HepG2 (cell line): ENCODE measurements around the gene NECAB2. TPM values are rescaled to one million over a fixed set of nuclear protein-coding genes. Genes with fewer than 3 reads are reported as not detected.

Source experiments
- ATRX ChIP-seq: sonication (generic); formaldehyde crosslinking; IDR thresholded peaks from 2 replicates; pipeline ENCODE4 v1.4.0; 2020; ENCODE audit warnings: missing genetic modification reagents, borderline replicate concordance
- FOXK1 ChIP-seq: sonication (generic); formaldehyde crosslinking; IDR thresholded peaks from 2 replicates; pipeline ENCODE4 v1.4.0; 2020; ENCODE audit warnings: low read depth, missing genetic modification reagents, borderline replicate concordance
- MIER3 ChIP-seq: IDR thresholded peaks from 2 replicates; pipeline ENCODE4 v1.6.1; 2016; ENCODE audit warnings: missing compliant biosample characterization, borderline replicate concordance
- SRY ChIP-seq: sonication (generic); formaldehyde crosslinking; IDR thresholded peaks from 2 replicates; pipeline ENCODE4 v1.8.0; 2022; ENCODE audit warnings: mild to moderate bottlenecking, missing genetic modification reagents
- TP53 ChIP-seq: sonication (generic); formaldehyde crosslinking; conservative IDR thresholded peaks from 2 replicates; pipeline ENCODE4 v1.4.0; 2020; ENCODE audit warnings: missing genetic modification reagents
- YY1 ChIP-seq: IDR thresholded peaks from 2 replicates; pipeline ENCODE4 v1.6.1; 2011; ENCODE audit warnings: low read length, low read depth, moderate library complexity, mild to moderate bottlenecking; ENCODE audit not compliant: insufficient read depth, insufficient replicate concordance
- ZNF20 ChIP-seq: sonication (generic); formaldehyde crosslinking; IDR thresholded peaks from 2 replicates; pipeline ENCODE4 v1.4.0; 2020; ENCODE audit warnings: mild to moderate bottlenecking, moderate library complexity, missing genetic modification reagents
- ZNF235 ChIP-seq: sonication (generic); formaldehyde crosslinking; IDR thresholded peaks from 2 replicates; pipeline ENCODE4 v1.8.1; 2023; ENCODE audit warnings: mild to moderate bottlenecking, missing genetic modification reagents, borderline replicate concordance
- ZSCAN25 ChIP-seq: sonication (generic); formaldehyde crosslinking; IDR thresholded peaks from 2 replicates; pipeline ENCODE4 v1.8.0; 2022; ENCODE audit warnings: mild to moderate bottlenecking, missing genetic modification reagents
- polyA plus RNA-seq, 8 experiments: library from polyadenylated mRNA; depleted of rRNA in 3 of 8; stranded (reverse) in 7 of 8; unstranded in 1 of 8; fragments of >200 nt; fragmentation: Illumina TruSeq in 4 of 8; extraction: Trizol in 4 of 8; gene quantifications; 2 replicates each; pipeline versions ENCODE4 v1.2.1 to v1.2.3, GENCODE V29; 2011 to 2016; ENCODE audit warnings: low read depth in 4 of 8, missing spikeins in 1 of 8, mixed read lengths in 1 of 8; ENCODE audit not compliant: insufficient read depth in 1 of 8
- total RNA-seq, 5 experiments: library from RNA; depleted of rRNA; stranded (reverse); fragments of >200 nt; fragmentation: Illumina TruSeq; extraction: Trizol; gene quantifications; 2 replicates each; pipeline ENCODE4 v1.2.3, GENCODE V29; 2016; ENCODE audit warnings: low read depth in 1 of 5
- TF ChIP-seq, protein P1 (sequence below): sonication (generic); formaldehyde crosslinking; IDR thresholded peaks from 2 replicates; pipeline ENCODE4 v1.4.0; 2020; ENCODE audit warnings: missing genetic modification reagents, mild to moderate bottlenecking, borderline replicate concordance
- TF ChIP-seq, protein P2 (sequence below): sonication (generic); formaldehyde crosslinking; IDR thresholded peaks from 2 replicates; pipeline ENCODE4 v1.5.1; 2020; ENCODE audit warnings: missing genetic modification reagents, mild to moderate bottlenecking, borderline replicate concordance
- TF ChIP-seq, protein P3 (sequence below): sonication (generic); formaldehyde crosslinking; IDR thresholded peaks from 2 replicates; pipeline ENCODE4 v1.4.0; 2020; ENCODE audit warnings: missing genetic modification reagents
- TF ChIP-seq, protein P4 (sequence below): sonication (generic); formaldehyde crosslinking; IDR thresholded peaks from 2 replicates; pipeline ENCODE4 v1.4.0; 2020; ENCODE audit warnings: missing genetic modification reagents, borderline replicate concordance
- TF ChIP-seq, protein P5 (sequence below): sonication (generic); formaldehyde crosslinking; IDR thresholded peaks from 2 replicates; pipeline ENCODE4 v1.8.0; 2022; ENCODE audit warnings: missing genetic modification reagents, low read depth, mild to moderate bottlenecking, borderline replicate concordance
- TF ChIP-seq, protein P6 (sequence below): sonication (generic); formaldehyde crosslinking; IDR thresholded peaks from 2 replicates; pipeline ENCODE4 v1.5.1; 2020; ENCODE audit warnings: missing genetic modification reagents, mild to moderate bottlenecking, borderline replicate concordance
- TF ChIP-seq, protein P7 (sequence below): sonication (generic); formaldehyde crosslinking; IDR thresholded peaks from 2 replicates; pipeline ENCODE4 v1.8.0; 2022; ENCODE audit warnings: missing genetic modification reagents, mild to moderate bottlenecking, borderline replicate concordance

NECAB2 gene
- total and polyA plus RNA-seq, 2 of the 13 experiments (the other 11 are each of a cell fraction or from before 2014, with no cell fraction given): 0.21 to 0.49 TPM

DNA sequence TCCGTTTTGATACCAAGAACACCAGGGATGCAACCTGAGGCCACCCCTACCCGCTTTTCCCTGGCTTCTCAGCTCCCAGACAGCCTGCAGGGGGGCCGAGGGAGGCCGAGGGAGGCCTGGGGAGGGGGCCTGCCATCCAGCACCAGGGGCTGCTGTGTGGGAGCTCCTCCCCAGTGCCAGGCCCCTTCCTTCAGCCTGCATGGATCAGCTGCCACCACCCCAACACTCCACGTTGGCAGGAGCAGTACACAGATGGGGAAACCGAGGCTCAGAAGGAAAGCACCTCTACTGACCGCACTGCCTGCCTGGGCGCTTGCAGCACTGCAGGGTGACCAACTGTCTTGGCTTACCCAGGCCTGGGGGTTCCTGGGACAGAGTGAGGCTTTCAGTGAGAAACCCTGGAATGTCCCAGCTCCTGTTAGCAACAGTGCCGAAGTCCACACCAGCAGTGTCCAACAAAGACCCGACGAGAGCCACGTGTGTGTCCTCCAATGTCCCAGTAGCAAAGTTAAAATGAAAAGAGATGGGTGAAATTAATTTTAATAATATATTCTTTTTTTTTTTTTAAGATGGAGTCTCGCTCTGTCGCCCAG is 20.3 kb upstream of the NECAB2 start (continued):
- peak; percentile 30; the same call in 1 of the 2 replicates for TF ChIP-seq FOXK1 (CRISPR knock-in tag)
- no peak for TF ChIP-seq TP53 (CRISPR knock-in tag)
- no peak for TF ChIP-seq MIER3 (CRISPR knock-in tag)
- TF ChIP-seq ATRX (CRISPR knock-in tag): no peak
- TF ChIP-seq, protein P1, sequence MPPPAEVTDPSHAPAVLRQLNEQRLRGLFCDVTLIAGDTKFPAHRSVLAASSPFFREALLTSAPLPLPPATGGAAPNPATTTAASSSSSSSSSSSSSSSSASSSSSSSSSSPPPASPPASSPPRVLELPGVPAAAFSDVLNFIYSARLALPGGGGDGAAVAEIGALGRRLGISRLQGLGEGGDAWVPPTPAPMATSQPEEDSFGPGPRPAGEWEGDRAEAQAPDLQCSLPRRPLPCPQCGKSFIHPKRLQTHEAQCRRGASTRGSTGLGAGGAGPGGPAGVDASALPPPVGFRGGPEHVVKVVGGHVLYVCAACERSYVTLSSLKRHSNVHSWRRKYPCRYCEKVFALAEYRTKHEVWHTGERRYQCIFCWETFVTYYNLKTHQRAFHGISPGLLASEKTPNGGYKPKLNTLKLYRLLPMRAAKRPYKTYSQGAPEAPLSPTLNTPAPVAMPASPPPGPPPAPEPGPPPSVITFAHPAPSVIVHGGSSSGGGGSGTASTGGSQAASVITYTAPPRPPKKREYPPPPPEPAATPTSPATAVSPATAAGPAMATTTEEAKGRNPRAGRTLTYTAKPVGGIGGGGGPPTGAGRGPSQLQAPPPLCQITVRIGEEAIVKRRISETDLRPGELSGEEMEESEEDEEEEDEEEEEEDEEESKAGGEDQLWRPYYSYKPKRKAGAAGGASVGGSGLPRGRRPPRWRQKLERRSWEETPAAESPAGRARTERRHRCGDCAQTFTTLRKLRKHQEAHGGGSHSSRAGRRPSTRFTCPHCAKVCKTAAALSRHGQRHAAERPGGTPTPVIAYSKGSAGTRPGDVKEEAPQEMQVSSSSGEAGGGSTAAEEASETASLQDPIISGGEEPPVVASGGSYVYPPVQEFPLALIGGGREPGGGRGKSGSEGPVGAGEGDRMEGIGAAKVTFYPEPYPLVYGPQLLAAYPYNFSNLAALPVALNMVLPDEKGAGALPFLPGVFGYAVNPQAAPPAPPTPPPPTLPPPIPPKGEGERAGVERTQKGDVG (CRISPR knock-in tag): 0 out of 2 replicates have a peak, but pooled peaks have one; percentile 52
- TF ChIP-seq, protein P2, sequence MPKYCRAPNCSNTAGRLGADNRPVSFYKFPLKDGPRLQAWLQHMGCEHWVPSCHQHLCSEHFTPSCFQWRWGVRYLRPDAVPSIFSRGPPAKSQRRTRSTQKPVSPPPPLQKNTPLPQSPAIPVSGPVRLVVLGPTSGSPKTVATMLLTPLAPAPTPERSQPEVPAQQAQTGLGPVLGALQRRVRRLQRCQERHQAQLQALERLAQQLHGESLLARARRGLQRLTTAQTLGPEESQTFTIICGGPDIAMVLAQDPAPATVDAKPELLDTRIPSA (CRISPR knock-in tag): no peak
- no peak for TF ChIP-seq YY1
- TF ChIP-seq, protein P3, sequence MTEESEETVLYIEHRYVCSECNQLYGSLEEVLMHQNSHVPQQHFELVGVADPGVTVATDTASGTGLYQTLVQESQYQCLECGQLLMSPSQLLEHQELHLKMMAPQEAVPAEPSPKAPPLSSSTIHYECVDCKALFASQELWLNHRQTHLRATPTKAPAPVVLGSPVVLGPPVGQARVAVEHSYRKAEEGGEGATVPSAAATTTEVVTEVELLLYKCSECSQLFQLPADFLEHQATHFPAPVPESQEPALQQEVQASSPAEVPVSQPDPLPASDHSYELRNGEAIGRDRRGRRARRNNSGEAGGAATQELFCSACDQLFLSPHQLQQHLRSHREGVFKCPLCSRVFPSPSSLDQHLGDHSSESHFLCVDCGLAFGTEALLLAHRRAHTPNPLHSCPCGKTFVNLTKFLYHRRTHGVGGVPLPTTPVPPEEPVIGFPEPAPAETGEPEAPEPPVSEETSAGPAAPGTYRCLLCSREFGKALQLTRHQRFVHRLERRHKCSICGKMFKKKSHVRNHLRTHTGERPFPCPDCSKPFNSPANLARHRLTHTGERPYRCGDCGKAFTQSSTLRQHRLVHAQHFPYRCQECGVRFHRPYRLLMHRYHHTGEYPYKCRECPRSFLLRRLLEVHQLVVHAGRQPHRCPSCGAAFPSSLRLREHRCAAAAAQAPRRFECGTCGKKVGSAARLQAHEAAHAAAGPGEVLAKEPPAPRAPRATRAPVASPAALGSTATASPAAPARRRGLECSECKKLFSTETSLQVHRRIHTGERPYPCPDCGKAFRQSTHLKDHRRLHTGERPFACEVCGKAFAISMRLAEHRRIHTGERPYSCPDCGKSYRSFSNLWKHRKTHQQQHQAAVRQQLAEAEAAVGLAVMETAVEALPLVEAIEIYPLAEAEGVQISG (CRISPR knock-in tag): peak; percentile 42; the same call in 1 of the 2 replicates
- no peak for TF ChIP-seq ZSCAN25 (CRISPR knock-in tag)
- TF ChIP-seq, protein P4, sequence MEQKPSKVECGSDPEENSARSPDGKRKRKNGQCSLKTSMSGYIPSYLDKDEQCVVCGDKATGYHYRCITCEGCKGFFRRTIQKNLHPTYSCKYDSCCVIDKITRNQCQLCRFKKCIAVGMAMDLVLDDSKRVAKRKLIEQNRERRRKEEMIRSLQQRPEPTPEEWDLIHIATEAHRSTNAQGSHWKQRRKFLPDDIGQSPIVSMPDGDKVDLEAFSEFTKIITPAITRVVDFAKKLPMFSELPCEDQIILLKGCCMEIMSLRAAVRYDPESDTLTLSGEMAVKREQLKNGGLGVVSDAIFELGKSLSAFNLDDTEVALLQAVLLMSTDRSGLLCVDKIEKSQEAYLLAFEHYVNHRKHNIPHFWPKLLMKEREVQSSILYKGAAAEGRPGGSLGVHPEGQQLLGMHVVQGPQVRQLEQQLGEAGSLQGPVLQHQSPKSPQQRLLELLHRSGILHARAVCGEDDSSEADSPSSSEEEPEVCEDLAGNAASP (CRISPR knock-in tag): peak; percentile 45; the same call in 1 of the 2 replicates
- no peak for TF ChIP-seq SRY (CRISPR knock-in tag)
- TF ChIP-seq, protein P5, sequence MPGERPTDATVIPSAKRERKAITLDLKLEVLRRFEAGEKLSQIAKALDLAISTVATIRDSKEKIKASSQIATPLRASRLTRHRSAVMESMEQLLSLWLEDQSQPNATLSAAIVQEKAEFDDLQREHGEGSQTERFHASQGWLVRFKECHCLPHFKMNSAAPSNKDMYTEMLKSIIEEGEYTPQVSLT: no peak
- TF ChIP-seq, protein P6, sequence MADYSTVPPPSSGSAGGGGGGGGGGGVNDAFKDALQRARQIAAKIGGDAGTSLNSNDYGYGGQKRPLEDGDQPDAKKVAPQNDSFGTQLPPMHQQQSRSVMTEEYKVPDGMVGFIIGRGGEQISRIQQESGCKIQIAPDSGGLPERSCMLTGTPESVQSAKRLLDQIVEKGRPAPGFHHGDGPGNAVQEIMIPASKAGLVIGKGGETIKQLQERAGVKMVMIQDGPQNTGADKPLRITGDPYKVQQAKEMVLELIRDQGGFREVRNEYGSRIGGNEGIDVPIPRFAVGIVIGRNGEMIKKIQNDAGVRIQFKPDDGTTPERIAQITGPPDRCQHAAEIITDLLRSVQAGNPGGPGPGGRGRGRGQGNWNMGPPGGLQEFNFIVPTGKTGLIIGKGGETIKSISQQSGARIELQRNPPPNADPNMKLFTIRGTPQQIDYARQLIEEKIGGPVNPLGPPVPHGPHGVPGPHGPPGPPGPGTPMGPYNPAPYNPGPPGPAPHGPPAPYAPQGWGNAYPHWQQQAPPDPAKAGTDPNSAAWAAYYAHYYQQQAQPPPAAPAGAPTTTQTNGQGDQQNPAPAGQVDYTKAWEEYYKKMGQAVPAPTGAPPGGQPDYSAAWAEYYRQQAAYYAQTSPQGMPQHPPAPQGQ: no peak
- no peak for TF ChIP-seq ZNF20 (CRISPR knock-in tag)
- TF ChIP-seq ZNF235 (CRISPR knock-in tag): no peak
- TF ChIP-seq, protein P7, sequence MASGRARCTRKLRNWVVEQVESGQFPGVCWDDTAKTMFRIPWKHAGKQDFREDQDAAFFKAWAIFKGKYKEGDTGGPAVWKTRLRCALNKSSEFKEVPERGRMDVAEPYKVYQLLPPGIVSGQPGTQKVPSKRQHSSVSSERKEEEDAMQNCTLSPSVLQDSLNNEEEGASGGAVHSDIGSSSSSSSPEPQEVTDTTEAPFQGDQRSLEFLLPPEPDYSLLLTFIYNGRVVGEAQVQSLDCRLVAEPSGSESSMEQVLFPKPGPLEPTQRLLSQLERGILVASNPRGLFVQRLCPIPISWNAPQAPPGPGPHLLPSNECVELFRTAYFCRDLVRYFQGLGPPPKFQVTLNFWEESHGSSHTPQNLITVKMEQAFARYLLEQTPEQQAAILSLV (CRISPR knock-in tag): no peak
